Mucosa of descending colon (tissue), 3 donors: Measurements from ENCODE around the gene KRTAP4-1. TPM values are rescaled to one million over a fixed set of nuclear protein-coding genes. Genes with fewer than 3 reads are reported as not detected.

ENCODE experiments used
- ATAC-seq: fragments of 200-7000 bp; cut with Tn5 transposase; one replicate; pipeline ENCODE4 v1.9.1; 2020; ENCODE audit warnings: mild to moderate bottlenecking, moderate library complexity
- DNase-seq, 3 donors: peaks; one replicate each; pipeline ENCODE4 v3.0.0-alpha.2; 2020
- H3K36me3 ChIP-seq: fragments of 200-600 bp; one replicate; pipeline ENCODE4 v1.8.0; 2021; ENCODE audit warnings: low read depth, mild to moderate bottlenecking
- H3K4me1 ChIP-seq: fragments of 200-600 bp; one replicate; pipeline ENCODE4 v1.8.0; 2021; ENCODE audit warnings: low read depth, mild to moderate bottlenecking
- H3K4me3 ChIP-seq: fragments of 200-600 bp; one replicate; pipeline ENCODE4 v1.8.0; 2021; ENCODE audit warnings: mild to moderate bottlenecking
- H3K9me3 ChIP-seq: fragments of 200-600 bp; one replicate; pipeline ENCODE4 v1.8.0; 2021; ENCODE audit warnings: mild to moderate bottlenecking
- intact Hi-C, 2 donors: fragments of 100-400 bp; cut with DNase I in 1 of 2; cut with micrococcal nuclease in 1 of 2; formaldehyde crosslinking; loops; one replicate each; pipeline versions ENCODE4 v1.11.0 to v1.11.1; 2022; cut with DNase I, micrococcal nuclease
- total RNA-seq, 3 donors: library from RNA; stranded (reverse); fragmentation: NEBNext Ultra II Directional in 2 of 3; extraction: Animal tissue kit (Norgen Biotek cat#: 25700) in 2 of 3; gene quantifications; one replicate each; pipeline versions ENCODE4 v1.2.1 to v1.2.4, GENCODE V29; 2021 to 2023
- TF ChIP-seq, protein P1 (sequence below): fragments of 200-600 bp; IDR thresholded peaks from one replicate; pipeline ENCODE4 v1.8.0; 2022; ENCODE audit warnings: antibody characterized with exemption, mild to moderate bottlenecking
- donor health status: DM: no; HTN: no; CAD: no; lungs with moderate emphysema.
- donor health status: DM: no; HTN: no; CAD: no.
- donor health status: DM: no; HTN: yes; CAD: no.

The KRTAP4-1 gene
- total RNA-seq, 3 donors from 2014 or later = 0.84 TPM; not detected in 2

DNA sequence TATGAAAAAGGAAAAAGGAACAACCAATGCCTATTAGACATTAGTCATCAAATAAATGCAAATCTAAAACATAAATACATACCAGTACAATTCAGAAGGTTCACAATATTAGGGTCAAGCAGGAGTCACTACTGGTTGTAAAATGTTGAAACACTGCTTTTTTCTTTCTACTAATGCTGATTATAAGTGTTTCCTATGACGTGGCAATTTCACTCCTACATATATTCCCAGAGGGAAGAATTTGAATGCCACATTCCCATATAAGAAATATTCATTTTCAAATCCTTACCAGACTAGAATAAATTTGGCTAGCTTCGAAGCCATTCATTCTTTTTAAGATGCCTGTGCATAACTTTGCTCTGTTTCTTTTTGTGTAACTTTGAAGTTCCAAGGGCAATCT lies 39.1 kb upstream of the KRTAP4-1 start:
- TF ChIP-seq, protein P1, sequence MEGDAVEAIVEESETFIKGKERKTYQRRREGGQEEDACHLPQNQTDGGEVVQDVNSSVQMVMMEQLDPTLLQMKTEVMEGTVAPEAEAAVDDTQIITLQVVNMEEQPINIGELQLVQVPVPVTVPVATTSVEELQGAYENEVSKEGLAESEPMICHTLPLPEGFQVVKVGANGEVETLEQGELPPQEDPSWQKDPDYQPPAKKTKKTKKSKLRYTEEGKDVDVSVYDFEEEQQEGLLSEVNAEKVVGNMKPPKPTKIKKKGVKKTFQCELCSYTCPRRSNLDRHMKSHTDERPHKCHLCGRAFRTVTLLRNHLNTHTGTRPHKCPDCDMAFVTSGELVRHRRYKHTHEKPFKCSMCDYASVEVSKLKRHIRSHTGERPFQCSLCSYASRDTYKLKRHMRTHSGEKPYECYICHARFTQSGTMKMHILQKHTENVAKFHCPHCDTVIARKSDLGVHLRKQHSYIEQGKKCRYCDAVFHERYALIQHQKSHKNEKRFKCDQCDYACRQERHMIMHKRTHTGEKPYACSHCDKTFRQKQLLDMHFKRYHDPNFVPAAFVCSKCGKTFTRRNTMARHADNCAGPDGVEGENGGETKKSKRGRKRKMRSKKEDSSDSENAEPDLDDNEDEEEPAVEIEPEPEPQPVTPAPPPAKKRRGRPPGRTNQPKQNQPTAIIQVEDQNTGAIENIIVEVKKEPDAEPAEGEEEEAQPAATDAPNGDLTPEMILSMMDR = no peak
- H3K36me3 ChIP-seq = no peaks in the 10 kb centered on the region
- H3K4me3 ChIP-seq = no peak overlapping the region
- intact Hi-C loops = no loop called here
- no peak for DNase-seq
- no peak for ATAC-seq
- no peaks in the 10 kb centered on the region for H3K9me3 ChIP-seq
- no peaks in the 10 kb centered on the region for H3K4me1 ChIP-seq

DNA sequence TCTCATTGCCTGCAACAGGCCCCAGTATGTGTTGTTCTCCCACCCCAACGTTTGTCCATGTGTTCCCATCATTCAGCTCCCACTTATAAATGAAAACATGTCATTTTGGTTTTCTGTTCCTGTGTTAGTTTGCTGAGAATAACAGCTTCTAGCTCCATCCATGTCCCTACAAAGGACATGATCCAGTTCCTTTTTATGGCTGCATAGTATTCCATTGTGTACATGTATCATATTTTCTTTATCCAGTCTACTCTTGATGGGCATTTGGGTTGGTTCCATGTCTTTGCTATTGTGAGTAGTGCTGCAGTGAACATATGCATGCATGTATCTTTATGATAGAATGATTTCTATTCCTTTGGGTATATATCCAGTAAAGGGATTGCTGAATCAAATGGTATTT lies 31.0 kb upstream of the KRTAP4-1 start:
- Histone ChIP-seq H3K36me3 (no peaks in the 10 kb centered on the region), H3K4me3 (no peak overlapping the region), H3K4me1 (no peaks in the 10 kb centered on the region), H3K9me3 (no peaks in the 10 kb centered on the region)
- intact Hi-C loops = no loop called here
- ATAC-seq = no peak
- TF ChIP-seq, protein P1 = no peak
- no peak for DNase-seq

DNA sequence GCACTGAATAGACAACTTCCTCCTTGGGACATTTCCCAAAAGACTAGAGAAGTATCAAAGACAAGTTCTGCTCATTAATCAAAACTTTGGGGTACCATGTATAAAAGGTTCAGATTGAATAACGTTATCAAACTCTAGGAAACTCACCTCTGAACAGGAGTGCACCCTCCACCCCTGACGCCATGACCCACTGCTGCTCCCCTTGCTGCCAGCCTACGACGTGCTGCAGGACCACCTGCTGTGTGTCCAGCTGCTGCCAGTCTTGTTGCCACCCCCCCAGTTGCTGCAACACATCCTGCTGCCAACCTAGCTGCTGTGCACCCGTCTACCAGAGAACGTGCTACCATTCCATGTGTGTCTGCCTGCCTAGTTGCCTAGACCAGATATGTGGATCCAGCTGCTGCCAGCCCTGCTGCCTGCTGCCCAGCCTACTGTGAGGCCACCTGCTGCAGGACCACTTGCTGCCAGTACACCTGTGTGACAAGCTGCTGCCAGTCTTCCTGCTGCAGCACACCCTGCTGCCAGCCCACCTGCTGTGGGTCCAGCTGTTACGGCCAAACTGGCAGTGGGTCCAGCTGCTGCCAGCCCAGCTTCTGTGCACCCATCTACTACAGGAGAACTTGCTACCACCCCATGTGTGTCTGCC lies 27.9 kb upstream of the KRTAP4-1 start:
- H3K4me1 ChIP-seq = no peaks in the 10 kb centered on the region
- H3K36me3 ChIP-seq = no peaks in the 10 kb centered on the region
- H3K4me3 ChIP-seq = no peak overlapping the region
- intact Hi-C loops = no loop called here
- ATAC-seq = peak; percentile 63
- H3K9me3 ChIP-seq = no peaks in the 10 kb centered on the region
- TF ChIP-seq, protein P1 = no peak
- peak in 2 of 3 donors; percentile 28 to 40 for DNase-seq

DNA sequence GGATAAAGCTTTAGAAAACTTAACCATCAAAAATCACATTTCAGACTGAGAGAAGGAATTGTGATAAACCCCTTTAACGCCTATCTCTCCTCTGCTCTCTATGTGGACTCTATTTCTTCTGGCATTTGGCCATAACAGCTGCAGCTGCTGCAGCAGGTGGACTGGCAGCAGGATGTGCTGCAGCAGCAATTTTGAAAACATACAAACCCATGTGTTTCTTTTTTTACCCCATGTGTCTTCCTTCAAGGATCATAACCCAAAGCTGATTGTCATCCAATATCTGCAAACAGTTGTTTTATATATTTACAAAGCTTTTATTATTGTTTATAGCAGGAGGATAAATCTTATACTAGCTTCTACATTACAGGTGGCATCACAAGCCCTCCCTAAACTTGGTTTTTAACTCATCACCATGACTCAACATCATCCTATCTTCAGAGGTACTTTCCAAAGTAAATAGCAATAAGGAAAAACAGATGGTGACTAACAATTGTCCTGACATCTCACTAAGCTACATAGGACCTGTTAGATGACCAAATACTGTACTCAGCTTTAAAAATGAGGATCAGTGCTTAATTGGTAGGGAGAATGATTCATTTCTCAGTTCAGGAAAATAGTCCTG lies 27.2 kb upstream of the KRTAP4-1 start:
- TF ChIP-seq, protein P1 = no peak
- intact Hi-C loops = no loop called here
- no peaks in the 10 kb centered on the region for H3K9me3 ChIP-seq
- no peak overlapping the region for H3K4me3 ChIP-seq
- peak; percentile 80 for ATAC-seq
- H3K36me3 ChIP-seq = no peaks in the 10 kb centered on the region
- H3K4me1 ChIP-seq = no peaks in the 10 kb centered on the region
- peak in 2 of 3 donors; percentile 44 to 59 for DNase-seq

DNA sequence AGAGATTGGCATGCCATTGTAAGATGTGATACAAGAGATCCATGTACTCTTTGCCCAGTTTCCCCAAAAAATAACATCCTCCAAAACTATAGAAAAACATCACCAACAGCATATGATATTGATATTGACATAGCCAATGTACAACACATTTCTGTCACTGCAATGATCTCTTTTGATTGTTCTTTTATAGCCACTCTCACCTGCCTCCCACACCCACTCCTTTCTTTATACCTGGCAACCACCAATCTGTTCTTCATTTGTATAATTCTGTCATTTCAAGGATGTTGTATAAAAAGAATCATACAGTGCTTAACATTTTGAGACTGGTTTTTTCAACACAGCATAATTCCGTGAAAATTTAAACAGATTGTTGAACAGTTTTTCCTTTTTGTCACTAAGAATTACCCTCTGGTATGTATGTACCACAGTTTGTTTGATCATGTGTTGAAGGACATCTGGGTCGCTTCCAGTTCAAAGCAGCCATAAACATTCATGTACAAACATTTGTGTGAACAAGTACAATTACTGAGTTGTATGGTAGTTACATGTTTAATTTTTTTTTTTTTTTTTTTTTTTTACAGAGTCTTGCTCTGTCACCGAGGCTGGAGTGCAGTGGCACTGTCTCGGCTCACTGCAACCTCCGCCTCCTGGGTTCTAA lies 14.8 kb upstream of the KRTAP4-1 start:
- DNase-seq (peak in 1 of 3 donors; percentile 66), ATAC-seq (peak; percentile 85)
- peaks cover 8% of the 10 kb centered on the region for H3K4me1 ChIP-seq
- TF ChIP-seq, protein P1 = no peak
- H3K4me3 ChIP-seq = no peak overlapping the region
- H3K36me3 ChIP-seq = no peaks in the 10 kb centered on the region
- no peaks in the 10 kb centered on the region for H3K9me3 ChIP-seq
- intact Hi-C loops = no loop called here
